Urinary bladder (tissue), 4 donors: ENCODE data around the gene STAM. TPM values are rescaled to one million over a fixed set of nuclear protein-coding genes. Genes with fewer than 3 reads are reported as not detected.
A peak's percentile ranks its signal among the peaks of the same experiment; 100 is the strongest.

Experiments
- DNase-seq: peaks from one replicate; pipeline ENCODE4 v3.0.0-alpha.2; 2015; ENCODE audit errors: extremely low spot score
- H3K27ac ChIP-seq: one replicate; pipeline ENCODE4 v1.5.1; 2013; ENCODE audit warnings: low read depth, mild to moderate bottlenecking, moderate library complexity
- H3K36me3 ChIP-seq: one replicate; pipeline ENCODE4 v1.6.1; 2013; ENCODE audit warnings: mild to moderate bottlenecking, moderate library complexity; ENCODE audit not compliant: insufficient read depth
- H3K4me1 ChIP-seq: one replicate; pipeline ENCODE4 v1.6.1; 2013; ENCODE audit warnings: mild to moderate bottlenecking, moderate library complexity; ENCODE audit not compliant: insufficient read depth
- H3K4me3 ChIP-seq: one replicate; pipeline ENCODE4 v1.5.1; 2013; ENCODE audit warnings: low read depth, low read length
- WGBS: extraction: QIAGEN DNeasy Blood & Tissue Kit; methylation state at CpG from one replicate; pipeline ENCODE4 v1.1.7; 2013; 5-methylcytosine and 5-hydroxymethylcytosine counted together
- polyA plus RNA-seq: library from polyadenylated mRNA; stranded (reverse); fragments of 200-250 nt; gene quantifications from one replicate; pipeline ENCODE4 v1.2.3, GENCODE V29; 2013
- total RNA-seq: library from RNA; depleted of rRNA; stranded (reverse); fragments of >200 nt; gene quantifications from one replicate; pipeline ENCODE4 v1.2.3, GENCODE V29; 2014
- donor health status: healthy with polysubstance abuse.
- donor health status: healthy.

The STAM gene
- total and polyA plus RNA-seq, 2 donors, result 12.5 to 55.0 TPM

DNA sequence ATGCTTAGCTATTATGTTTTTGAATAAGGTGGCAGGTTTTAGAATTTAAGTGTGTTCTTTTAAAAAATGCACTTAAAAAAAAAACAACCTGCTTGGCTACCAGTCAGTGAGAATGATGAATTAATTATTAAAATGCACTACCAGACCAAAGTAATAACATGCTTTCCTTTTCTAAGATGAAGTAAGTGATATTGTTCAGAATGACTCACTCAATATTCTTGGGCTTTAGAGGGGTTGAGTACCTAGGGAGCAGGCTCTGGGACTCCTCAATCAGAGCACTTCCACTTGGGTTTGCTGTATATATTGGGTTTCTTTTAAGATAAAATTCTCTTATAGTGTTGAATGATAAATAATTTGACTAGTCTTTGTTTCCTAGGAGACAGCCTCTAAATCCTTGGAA, 8.6 kb downstream of the STAM start:
- H3K27ac ChIP-seq, result no peak overlapping the region
- H3K4me3 ChIP-seq, result no peak overlapping the region
- H3K36me3 ChIP-seq, result no peaks in the 10 kb centered on the region
- H3K4me1 ChIP-seq, result no peaks in the 10 kb centered on the region
- no peak for DNase-seq

DNA sequence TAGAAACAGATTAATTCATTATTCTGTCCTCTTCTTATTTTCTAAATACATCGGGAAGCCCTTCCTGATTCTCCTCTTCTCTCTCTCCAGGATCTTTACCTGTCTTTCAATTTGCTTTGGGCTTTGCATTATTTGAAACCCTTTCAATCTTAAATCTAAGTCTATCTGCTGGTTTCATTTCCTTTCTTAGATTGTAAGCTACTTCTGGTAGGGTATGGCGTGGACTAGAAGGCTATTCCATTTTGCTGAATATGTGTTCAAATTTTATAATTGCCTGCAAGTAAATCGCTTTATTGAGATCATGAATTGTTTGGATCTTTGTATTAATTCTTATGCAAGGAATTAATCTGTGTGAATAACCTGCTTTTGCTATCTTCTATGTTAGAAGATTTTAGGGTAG, 11.1 kb downstream of the STAM start:
- H3K27ac ChIP-seq, result no peak overlapping the region
- H3K4me3 ChIP-seq, result no peak overlapping the region
- no peaks in the 10 kb centered on the region for H3K4me1 ChIP-seq
- no peak for DNase-seq
- H3K36me3 ChIP-seq, result no peaks in the 10 kb centered on the region
- WGBS, result 96% methylated on average over 3 of the region's 3 CpGs

DNA sequence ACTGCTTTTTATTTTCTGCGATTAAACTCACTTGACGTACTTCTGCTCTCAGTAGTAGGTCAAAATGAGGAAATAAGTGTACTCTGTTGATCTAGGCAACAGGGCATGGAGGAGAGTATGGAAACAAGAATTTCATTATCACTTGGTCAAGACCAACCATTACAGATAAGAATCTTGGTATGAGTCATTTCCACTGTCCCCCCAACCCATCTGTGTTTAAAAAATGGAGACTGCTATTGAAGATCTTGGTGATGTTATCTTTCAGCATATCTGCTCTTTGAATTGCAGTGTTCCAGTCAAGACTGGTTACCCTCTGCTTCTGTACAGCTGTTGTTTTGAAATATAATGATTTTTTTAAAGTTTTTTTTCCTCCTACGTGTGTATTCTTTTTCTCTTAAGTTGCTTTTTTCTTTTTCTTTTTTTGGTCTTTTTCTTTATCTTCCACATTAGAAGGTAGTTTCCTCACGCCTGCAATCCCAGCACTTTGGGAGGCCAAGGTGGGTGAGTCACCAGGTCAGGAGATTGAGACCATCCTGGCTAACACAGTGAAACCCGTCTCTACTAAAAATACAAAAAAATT, 11.7 kb downstream of the STAM start:
- H3K4me3 ChIP-seq, result no peak overlapping the region
- 83% methylated on average over 5 of the region's 5 CpGs for WGBS
- no peak for DNase-seq
- H3K36me3 ChIP-seq, result no peaks in the 10 kb centered on the region
- H3K27ac ChIP-seq, result no peak overlapping the region
- no peaks in the 10 kb centered on the region for H3K4me1 ChIP-seq

DNA sequence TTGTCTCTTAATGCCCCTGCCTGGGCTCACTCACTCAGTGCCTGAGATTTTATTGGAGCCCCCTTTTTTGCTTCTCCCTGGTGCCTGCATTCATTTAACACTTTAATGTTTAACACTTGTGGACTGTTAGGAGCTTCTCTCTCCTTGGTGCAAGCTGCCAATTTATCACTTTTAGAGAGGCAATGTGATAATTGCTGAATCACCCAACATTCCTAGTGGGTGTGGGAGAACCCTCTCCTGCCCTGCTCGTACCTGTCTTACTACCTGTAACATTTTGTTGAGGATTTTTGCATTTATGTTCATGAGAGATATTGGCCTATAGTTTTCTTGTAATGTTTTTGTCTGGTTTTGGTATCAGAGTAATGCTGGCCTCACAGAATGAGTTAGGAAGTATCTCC, 13.2 kb downstream of the STAM start:
- 63% methylated on average over 1 of the region's 1 CpG for WGBS
- H3K4me3 ChIP-seq, result no peak overlapping the region
- no peaks in the 10 kb centered on the region for H3K4me1 ChIP-seq
- H3K36me3 ChIP-seq, result no peaks in the 10 kb centered on the region
- no peak for DNase-seq
- no peak overlapping the region for H3K27ac ChIP-seq

DNA sequence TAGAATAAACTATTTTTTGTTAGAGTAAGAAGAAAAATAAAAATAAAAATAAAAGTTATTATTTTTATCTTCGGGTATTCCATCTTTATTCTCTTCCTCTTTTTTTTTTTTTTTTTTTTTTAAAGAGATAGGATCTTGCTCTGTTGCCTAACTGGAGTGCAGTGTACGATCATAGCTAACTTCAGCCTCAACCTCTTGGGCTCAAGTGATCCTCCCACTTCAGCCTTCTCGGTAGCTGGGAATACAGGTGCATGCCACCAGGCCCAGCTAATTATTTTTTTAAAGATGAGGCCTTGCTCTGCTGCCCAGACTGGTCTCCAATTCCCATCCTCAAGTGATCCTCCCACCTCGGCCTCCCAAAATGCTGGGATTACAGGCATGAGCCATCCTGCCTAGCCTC, 15.4 kb downstream of the STAM start:
- Histone ChIP-seq H3K4me3 (no peak overlapping the region), H3K4me1 (no peaks in the 10 kb centered on the region), H3K36me3 (no peaks in the 10 kb centered on the region), H3K27ac (no peak overlapping the region)
- no peak for DNase-seq
- WGBS, result 92% methylated on average over 4 of the region's 4 CpGs

DNA sequence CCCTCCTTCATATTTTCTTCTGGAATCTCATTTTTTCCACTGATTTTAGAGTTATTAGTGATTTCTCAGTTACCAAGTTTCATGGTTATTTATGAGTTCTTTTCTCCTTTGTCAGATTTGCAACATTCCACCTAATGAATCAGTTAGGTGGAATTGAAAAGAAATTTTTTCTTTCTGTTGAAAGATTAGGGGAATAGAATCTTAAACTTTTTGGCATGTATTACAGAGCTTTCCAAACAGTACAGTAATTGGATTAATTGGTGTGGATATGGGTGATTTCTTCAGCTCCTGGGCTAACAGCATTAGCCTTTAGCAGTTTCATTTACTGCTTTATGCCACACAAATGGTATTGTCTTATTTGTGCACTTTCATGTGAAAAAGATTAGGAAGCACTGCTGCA, 17.0 kb downstream of the STAM start:
- Histone ChIP-seq H3K4me3 (no peak overlapping the region), H3K36me3 (no peaks in the 10 kb centered on the region), H3K27ac (no peak overlapping the region), H3K4me1 (no peaks in the 10 kb centered on the region)
- no peak for DNase-seq

DNA sequence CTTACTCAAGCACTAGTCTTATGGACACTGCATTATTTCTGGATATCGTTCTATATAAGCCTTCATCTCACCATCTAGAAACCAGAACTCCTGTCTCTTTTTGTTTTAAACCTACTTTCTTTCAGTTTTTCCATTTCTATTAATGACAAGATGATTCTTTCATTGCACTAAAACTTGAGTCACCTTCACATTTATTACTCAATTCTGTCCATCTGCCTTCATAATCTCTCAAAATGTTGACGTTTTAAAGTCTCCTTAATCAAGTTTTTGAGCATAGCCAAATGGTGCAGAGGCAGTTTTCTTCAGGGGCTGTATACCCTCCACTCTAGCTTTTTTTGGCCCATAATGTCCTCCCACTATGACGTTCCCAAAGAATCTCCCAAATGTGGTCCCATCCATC, 17.6 kb downstream of the STAM start:
- DNase-seq, result no peak
- no peaks in the 10 kb centered on the region for H3K36me3 ChIP-seq

DNA sequence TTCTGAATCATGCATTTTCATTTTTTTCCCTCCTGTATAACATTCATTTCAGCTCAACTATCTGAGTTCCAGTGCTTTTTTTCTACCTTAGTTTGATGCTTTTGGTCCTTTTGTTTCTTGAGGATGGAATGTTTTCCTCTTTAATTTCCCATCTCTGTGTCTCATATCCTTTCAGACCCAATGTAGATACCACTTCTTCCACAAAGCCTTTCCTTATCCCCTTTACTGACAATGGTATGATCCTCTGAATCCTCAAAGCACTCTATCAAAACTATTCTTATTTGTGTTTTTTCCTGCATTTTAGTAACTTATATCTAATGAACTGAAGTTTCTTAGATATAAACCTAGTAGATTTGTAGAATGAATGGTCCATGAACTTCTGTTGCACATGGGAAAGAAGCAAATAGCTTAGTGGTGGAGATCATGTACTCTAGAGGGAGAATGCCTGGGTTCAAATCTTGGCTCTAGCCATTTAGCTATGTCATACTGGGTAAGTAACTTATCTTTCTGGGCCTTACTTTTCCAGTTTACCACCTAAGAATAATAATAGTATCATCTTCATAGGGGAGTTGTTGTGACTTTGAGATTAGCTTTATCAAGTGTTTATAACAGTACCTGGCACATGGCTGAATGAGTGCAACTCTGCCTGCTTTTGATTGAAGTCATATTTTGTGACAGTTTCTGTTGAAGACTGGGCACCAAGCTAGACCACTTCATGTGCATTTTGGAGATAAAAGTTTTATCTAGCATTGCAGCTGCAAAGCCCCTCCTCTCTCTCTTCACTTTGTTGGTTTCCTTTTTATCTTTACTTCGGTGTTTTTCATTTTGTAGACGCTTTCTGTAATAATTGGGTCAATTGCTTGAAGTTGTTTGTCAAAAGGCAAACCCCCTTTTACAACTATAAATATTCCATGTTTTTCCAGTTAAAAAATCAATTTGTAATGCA, 18.5 kb downstream of the STAM start:
- whole genome bisulfite sequencing, result 64% methylated on average over 2 of the region's 2 CpGs
- Histone ChIP-seq H3K27ac (no peak overlapping the region), H3K36me3 (no peaks in the 10 kb centered on the region), H3K4me1 (no peaks in the 10 kb centered on the region), H3K4me3 (no peak overlapping the region)
- DNase-seq, result no peak

More for the DNA sequence above, 17.6 kb downstream of the STAM start:
- 90% methylated on average over 3 of the region's 3 CpGs for WGBS
- Histone ChIP-seq H3K27ac (no peak overlapping the region), H3K4me1 (no peaks in the 10 kb centered on the region), H3K4me3 (no peak overlapping the region)

DNA sequence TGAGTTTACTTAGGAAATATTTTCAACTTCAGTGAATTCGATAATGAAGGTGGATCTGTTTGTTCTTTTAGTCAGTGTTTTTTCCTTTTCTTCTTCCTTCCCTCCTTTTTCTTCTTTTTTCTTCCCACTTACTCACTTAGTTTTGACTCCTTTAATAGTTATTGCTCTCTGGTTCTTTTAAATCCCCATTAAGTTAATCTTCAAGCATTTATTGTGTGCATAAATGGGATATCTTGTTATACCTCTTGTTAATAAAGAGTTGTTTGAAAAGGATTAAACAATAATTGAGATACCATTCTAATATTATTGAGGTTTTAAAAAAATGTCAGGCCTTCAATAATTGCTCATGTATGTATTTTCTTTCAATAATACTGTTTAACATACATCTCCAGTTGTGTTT, 19.5 kb downstream of the STAM start:
- Histone ChIP-seq H3K27ac (no peak overlapping the region), H3K4me3 (no peak overlapping the region), H3K36me3 (no peaks in the 10 kb centered on the region), H3K4me1 (no peaks in the 10 kb centered on the region)
- WGBS, result 76% methylated on average over 1 of the region's 1 CpG
- no peak for DNase-seq

DNA sequence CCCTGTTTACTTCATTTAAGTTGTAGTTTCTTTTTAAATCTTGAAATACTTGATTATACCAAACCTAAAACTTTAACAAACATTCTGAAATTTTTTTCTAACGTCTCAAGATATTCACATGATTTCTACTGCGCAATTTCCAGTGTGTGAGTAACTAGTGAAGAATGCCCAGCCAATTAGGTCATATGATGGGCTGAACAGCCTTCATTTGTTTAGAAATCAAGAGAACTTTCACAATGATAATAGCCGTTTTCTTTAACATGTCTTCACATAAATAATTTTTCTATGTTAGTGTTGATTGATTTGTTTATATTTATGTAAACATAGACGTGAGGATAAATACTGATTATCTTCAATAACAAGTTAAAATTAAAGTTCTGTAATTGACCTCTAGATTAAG, 21.8 kb downstream of the STAM start:
- H3K36me3 ChIP-seq, result no peaks in the 10 kb centered on the region
- no peak overlapping the region for H3K4me3 ChIP-seq
- H3K4me1 ChIP-seq, result no peaks in the 10 kb centered on the region
- no peak for DNase-seq
- H3K27ac ChIP-seq, result peak overlapping the region; percentile 38
- WGBS, result 24% methylated on average over 4 of the region's 4 CpGs

DNA sequence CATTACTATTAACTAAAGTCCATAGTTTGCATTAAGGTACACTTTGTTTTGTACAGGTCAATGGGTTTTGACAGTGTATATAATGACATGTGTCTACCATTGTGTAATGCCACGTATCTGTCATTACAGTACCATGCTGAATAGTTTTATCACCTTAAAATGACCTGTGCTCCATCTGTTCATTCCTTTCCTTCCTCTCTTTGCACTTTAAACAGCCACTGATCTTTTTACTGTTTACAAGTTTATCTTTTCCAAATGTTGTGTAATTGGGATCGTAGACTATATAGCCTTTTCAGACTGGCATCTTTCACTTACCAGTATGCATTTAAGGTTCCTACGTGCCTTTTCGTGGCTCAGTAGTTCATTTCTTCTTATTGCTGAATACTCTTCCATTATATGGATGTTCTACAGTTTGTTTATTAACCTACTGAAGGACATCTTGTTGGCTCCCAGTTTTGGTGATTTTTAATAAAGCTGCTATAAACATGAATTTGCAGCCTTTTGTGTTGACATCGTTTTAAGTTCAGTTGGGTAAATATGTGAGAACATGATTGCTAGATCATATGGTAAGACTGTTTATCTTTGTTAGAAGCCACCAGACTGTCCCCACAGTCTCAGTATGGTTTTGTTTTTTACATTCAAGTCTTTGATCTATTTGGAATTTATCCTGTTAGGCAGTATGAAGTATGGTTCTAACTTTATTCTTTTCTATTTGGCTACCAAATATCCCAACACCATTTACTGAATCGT, 24.7 kb downstream of the STAM start:
- Histone ChIP-seq H3K36me3 (no peaks in the 10 kb centered on the region), H3K4me1 (no peaks in the 10 kb centered on the region), H3K27ac (no peak overlapping the region), H3K4me3 (no peak overlapping the region)
- WGBS, result 82% methylated on average over 6 of the region's 6 CpGs
- DNase-seq, result no peak

DNA sequence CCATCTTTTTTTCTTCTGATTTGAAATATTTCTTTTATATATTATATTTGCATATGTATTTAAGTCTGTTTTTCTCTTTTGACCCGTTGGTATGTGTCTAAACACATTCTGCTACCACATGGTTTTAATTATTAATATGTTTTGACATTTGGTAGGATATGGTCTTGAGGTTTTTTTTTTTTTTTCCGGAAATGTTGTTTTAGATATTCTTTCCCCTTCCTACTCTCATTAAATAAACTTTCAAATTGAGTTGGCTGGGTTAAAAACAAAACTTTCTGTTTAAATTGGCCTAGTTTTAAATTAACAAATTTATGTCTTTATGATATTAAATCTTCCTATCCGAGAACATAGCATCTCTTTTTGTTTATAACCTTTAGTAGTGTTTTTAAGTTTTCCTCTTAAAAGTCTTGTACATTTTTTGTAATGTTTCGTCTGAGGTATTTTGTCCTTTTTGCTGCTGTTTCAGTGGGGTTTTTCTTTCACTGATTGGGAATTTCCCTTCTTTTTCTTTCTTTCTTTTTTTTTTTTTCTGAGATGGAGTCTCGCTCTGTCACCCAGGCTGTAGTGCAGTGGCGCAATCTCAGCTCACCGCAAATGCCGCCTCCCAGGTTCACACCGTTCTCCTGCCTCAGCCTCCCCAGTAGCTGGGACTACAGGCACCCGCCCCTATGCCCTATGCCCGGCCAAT, 25.4 kb downstream of the STAM start:
- Histone ChIP-seq H3K4me3 (no peak overlapping the region), H3K4me1 (no peaks in the 10 kb centered on the region), H3K36me3 (no peaks in the 10 kb centered on the region), H3K27ac (no peak overlapping the region)
- WGBS, result 86% methylated on average over 11 of the region's 11 CpGs
- no peak for DNase-seq

DNA sequence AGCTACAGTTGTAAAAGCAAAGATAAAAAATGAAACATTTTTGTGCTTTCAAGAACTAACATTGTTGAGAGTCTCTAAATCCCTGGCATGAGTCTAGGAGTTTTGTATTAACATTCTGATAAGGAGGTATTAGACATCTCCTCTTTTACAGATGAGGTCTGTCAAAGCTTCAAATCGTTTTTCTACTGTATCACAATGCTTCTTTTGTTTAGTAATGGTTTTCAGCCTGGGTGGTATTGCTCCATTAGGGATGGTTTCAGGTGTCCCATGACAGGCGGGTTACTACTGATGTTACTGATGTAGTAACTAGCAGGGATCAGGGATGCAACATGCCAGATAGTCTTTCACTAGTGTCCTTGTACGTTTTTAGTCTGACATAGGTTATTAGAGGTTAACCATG, 27.4 kb downstream of the STAM start:
- Histone ChIP-seq H3K27ac (no peak overlapping the region), H3K4me1 (no peaks in the 10 kb centered on the region), H3K4me3 (no peak overlapping the region), H3K36me3 (no peaks in the 10 kb centered on the region)
- DNase-seq, result no peak
- 32% methylated on average over 3 of the region's 3 CpGs for WGBS
